GM21576 (cell line): ENCODE measurements around the gene CACNA1B.
"Not testable (repeated sequence)": the region's sequence is repeated elsewhere in the genome, so short reads cannot be mapped to it uniquely, and the experiment has no call there.

Experiments used
- ATAC-seq: cut with Tn5 transposase; IDR thresholded peaks from one replicate; pipeline ENCODE4 v1.9.1; 2021; ENCODE audit warnings: mild to moderate bottlenecking, moderate library complexity; ENCODE audit not compliant: unreplicated experiment

CACNA1B gene

DNA sequence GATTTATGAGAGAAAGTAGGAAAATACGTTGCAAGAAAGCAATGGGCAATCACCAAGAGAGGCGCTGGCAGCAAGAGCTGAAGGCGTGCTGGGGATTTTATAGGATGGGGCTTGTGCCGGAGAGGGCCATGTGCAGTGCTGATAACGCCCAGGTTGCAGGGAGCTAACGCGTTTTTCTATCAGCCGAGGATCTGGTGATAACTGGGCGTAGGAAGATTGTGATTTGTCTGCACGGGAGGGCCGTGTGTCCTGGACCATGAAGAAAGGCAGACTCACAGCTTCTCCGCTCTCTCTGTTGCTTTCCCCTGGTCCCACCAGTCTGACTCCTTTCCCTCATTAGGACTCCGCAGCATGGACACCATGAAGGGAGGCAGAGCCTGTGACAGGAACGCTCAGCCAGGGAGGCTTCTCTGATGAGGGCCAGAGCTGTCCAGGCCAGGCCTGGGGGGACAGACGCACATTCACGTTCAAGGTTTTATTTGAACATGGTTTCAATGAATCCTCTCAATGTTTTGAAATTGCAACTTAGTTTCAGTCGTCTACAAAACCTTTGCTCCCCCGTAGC lies 11.9 kb upstream of the CACNA1B start:
- no peak for ATAC-seq

DNA sequence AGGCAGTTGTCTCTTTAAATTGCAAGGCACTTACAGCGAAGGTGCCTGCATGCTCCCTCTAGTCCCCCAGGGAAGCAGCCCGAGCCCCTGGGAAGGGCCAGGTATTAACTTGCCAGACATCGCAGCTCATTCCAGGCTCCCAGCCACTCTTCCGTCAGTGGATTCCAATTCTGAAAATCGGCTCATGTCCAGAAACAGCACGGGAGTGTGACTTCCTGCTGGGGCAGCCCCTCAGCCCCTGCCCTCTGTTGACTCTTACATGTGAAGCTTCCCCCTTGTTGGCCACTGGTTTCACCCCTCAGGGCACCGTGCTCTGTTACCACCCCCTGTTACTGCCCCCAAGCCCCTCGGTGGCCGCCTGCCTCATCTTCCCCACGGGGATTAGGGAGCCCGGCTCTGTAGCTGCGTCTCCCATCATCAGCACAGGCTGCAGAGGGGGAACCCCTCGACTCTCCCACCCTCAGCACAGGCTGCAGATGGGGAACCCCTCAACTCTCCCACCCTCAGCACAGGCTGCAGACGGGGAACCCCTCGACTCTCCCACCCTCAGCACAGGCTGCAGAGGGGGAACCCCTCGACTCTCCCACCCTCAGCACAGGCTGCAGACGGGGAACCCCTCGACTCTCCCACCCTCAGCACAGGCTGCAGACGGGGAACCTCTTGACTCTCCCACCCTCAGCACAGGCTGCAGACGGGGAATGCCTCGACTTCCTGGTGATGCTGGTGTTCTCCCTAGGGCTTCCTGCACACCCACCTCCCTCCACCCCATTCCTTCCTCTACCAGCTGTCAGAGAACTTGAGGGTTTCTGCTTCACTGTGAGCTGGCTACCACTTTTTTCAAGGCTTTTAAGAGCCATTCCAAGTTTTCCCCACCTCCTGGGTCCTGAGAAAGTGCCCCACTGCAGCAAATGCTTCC lies 11.1 kb upstream of the CACNA1B start:
- ATAC-seq = no peak

DNA sequence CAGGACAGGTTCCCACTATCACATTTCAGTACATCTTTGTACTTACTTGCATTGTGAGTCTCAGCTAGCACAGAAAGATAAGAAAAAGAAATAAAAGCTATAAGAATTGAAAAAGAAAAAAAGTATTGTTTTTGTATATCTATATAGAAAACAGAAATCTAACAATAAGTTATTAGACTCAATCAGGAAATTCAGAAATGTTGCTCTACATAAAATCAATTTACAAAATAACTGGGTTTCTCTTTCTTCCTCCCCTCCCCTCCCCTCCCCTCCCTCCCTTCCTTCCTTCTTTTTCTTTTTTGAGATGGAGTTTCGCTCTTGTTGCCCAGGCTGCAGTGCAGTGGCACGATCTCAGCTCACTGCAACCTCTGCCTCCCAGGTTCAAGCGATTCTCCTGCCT lies 7.2 kb upstream of the CACNA1B start:
- ATAC-seq = no peak

DNA sequence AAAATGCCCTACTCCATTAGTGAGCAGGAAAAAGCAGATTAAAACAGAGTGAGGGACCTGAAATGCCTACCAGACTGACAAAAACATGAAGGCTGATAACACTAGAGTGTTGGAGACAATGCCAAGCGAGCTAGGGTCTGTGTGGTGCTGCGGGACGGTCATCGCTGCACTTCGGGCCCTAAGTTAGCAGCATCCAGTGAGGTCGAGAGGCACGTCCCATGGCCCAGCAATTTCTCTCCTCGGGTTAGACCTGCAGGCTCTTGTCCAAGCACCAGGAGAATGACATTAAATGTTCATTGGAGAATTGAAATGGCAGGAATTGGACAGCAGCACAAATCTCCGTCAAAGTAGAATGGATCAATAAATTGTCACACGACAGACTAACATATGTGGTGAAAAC lies 5.3 kb upstream of the CACNA1B start:
- ATAC-seq = no peak

DNA sequence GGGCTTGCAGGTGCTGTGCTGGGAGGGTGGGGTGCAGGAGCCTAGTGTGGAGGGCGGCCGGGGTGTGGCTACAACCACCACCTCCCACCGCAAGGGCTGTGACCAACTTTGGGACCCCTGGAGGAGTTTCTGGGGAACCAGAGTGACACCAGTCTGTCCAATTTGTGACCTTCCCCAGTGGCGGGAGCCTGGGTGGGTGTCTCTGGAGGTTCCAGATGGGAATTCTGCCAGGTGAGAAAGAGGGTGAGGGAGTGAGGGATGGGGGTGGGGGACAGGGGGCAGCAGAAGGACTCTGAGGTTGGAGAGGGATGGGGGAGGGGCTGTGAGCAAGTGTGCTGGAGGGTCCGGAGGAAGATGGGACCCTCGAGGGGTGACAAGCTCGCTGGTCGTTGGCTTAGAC lies 4.2 kb upstream of the CACNA1B start:
- ATAC-seq = no peak

DNA sequence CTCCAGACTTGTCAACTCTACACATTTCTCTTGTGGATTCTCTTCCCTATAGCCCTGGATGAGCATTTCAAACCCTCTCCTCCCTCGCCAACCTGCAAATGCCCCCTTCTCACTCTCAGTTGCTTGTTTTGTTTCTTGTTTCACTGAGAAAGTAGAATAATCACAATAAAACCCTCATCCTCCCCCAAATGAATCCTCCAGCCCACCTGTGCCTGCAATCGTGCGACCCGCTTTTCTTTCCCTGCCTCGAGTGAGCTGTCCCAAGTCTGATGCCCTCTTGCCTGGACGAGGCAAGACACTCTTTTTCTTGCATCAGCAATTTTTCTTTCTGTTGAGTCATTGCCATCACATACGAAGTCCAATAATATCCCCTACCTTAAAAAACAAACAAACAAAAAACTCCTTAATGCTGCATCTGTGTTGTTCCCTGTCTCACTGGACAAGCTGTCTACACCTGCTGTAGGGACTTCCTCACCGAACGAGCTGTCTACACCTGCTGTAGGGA lies 3.7 kb upstream of the CACNA1B start:
- ATAC-seq = no peak

DNA sequence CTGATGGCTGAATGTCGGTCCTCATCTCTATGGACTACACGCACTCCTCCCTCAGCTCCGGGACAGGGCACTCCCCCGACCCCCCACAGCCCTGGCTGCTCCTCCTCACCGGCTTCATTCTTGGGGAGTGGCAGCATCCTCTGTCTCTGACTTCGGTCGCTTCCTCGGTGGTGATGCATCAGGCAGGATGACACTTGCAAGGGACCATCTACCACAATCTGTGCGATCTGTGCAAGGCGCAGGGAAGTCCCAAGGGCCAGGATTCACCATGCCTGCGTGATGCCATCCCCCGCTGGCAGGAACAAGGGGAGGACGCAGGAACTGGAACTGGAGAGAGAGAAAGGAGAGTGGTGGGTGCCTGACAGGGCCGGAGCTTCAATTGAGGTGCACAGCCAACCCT lies 2.2 kb upstream of the CACNA1B start:
- no peak for ATAC-seq

DNA sequence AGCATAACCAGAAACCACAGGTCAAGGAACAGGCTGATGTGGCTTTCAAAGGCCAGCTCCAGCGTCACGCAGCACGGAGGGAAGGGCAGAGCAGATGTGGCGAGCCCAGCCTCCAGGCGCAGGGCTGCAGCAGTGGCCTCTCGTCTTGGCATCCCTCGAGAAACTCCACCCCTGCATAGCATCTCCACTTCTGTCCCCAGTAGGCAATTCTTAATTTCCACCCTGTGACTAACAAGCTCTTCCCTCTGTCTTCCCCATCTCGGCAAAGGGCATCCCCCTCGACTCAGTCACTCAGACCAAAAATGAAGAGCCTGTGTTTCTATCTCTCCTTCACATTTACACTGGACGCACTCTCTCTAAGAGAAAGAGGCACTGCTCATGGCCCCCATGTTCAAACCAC lies 1.7 kb upstream of the CACNA1B start:
- ATAC-seq = no peak

DNA sequence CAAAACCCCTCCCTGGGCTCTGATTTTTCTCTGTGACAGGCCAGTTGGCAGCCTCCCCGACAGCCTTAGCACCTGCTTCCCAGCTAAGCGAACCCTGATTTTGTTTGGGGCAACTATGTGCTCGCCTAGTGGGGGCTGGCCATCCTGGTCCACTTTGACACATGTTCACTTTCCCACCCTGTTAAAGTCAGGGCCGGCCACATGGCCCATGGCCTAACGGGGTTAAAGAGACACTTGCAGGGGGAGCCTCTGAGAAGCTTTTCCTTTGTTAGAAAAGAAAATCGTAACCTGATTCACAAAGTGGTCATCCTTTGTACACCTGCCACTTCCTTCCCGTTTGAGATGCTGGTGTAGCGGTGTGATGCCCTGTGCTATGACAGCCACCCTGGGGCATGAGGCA lies 1.3 kb upstream of the CACNA1B start:
- no peak for ATAC-seq

DNA sequence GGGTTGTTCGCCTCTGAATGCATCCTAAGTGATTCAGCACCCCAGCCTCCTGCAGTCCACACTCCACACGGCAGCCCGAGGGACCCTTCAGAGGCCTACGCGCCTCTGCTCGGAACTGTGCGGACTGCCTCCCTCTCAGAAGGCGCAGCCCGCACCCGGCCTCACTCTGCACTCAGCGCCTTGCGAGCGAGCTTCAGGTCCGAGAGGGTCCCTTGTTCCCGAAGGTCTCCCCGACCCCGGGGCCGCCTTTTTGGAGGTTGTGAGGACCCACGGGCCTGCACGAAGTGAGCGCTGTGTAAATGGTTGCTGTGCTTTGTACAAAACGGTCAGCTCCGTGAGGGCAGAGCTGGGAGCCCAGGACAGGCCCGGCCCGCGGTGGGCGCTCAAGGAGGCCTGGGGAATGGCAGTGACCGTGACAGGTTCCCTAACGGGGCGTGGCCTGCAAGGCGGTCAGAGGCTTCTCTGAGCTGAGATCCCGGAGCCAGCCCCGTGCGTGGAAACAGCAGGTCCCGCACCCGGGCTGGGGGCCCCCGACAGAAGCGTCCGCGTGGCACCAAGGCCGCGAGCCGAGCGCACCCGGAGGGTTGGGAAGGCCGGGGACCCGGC lies 698 bp upstream of the CACNA1B start:
- no peak for ATAC-seq

DNA sequence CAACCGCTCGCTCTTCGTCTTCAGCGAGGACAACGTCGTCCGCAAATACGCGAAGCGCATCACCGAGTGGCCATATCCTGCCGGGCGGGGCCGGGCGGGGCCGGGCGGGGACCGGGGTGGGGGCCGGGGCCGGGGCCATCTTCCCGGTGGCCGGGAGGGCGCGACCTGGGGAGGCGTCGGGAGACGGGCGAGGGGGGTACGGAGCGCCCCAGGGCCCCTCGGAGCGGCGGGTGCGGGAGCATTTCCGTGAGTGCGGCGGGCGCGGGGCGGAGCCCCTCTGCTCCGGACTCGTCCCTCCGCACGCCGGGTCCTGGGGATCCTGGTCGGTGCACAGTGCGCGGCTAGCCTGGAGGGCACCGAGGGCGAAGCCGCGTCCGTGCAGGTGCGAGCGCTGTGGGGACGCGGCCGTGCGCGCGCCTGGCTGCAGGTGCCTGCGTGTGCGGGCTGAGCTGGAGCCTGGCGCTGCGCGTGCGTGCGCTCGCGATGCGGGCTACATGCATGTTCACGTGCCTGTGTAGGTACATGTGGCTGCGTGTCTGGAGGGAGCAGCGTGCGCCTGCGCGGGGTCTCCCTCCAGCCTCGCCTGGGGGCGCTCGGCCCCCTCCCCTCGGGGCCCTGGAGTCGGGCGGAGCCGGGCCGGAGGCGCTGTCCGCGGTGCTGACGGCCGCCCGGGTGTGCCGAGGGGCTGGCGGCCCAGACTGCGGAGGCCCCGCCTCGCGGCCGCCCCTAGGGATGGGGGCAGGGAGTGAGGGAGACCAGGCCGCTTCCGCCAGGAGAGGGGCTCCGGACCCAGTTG lies 762 bp downstream of the CACNA1B start:
- no peak for ATAC-seq

DNA sequence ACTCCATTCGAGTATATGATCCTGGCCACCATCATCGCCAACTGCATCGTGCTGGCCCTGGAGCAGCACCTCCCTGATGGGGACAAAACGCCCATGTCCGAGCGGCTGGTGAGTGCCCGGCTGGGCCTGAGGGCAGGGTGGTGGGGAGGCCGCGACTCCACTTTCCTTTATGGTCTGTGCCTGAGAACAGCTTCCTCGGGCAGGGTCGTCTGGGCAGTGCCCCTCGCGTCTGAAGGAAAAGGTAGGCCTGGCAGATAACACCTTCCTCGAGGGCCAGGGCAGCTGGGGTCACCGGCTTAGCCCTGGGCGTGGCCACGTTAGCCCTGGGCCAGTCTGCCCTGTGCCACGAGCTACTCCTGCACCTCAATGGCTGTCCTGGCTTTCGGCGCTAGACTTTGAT lies 1.5 kb downstream of the CACNA1B start:
- no peak for ATAC-seq

DNA sequence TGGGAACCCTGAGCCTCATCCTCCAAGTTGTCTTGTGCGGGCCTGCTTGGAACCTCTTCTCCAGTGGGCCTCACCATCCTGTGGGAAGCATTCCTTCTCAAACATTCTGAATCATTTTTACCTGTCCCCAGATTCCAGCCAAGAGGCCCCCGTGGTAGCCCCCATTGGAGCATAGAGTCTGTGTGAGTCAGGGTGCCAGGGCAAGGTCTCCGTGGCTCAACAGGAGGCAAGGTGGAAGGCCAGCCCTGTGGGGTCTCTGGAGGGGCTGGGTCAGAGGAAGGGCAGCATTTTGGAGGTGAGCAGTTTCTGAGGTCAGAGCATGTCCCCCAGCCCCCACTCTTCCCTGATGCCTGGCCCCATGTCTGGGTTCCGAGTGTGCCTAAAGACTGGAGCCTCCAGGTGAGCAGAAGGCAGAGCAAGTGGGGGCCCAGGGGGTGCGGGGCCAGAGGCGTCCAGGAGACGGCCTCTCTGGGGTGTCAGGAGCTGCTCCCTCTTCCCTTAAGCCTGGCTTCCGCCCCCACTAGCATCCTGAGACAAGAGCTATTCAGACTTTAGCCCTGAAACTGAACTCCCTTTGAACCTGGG lies 2.1 kb downstream of the CACNA1B start:
- ATAC-seq = no peak

DNA sequence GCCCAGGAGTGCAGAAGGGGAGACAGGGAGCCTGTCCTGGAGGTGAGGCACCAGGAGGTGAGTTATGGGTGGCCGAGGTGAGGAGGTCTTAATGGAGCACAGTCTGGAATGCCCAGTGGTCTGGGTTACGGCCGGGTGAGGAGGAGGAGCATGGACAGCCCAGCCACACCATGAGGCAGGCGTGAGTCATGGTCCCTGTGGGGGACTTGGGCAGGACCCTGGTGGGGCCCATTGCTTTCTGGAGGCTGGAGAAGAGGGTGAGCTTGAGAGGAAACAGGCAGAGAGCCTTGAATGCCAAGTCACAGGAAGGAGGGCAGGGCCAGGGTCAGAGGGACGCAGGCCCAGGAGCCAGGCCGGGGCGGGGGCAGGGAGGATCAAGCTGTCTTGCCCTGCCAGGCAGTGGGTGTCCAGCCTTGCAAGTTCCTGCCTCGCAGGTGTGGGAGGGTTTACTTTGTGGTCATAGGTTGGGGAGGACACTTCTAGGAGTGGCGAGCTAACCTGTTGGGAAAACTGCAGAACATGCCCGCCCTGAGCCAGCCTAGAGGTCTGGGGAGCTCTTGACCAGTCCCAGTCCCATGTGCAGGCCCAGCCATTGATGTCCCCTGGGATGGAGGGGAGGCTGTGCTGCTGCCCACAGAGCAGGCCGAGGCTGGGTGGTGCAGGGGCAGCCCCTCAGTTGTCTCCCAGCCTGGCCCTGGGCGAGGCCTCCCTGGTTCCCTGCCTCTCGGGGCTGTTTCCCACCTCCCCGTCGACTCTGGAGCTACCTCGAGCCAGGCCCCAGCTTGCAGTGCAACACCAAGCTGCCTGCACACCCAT lies 2.8 kb downstream of the CACNA1B start:
- no peak for ATAC-seq

DNA sequence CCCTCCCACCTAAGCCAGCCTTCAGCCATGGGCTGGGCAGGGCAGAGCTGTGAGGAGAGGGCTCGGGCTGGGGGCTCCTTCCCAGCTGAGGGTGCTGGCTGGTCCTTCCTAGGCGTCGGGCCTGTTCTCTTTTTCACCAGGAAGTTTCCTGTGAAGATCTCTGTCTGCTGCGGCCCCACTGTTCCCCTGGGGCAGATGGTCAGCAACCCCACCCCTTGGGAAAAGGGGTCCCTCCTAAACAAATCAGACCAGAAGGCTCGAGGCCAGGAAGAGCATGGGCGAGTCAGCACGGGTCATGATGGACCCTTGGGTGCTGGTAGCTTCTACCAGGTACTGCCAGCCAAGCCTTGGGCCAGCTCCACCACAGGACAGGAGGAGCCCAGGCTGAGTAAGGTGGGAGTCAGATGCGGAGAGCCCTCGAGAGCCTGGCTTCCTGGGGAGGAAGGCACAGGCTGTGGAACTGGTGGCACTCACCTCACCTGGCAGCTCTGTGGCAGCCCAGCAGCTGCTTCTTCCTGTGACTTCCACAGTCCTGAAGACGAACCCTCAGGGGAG lies 3.5 kb downstream of the CACNA1B start:
- ATAC-seq = no peak

DNA sequence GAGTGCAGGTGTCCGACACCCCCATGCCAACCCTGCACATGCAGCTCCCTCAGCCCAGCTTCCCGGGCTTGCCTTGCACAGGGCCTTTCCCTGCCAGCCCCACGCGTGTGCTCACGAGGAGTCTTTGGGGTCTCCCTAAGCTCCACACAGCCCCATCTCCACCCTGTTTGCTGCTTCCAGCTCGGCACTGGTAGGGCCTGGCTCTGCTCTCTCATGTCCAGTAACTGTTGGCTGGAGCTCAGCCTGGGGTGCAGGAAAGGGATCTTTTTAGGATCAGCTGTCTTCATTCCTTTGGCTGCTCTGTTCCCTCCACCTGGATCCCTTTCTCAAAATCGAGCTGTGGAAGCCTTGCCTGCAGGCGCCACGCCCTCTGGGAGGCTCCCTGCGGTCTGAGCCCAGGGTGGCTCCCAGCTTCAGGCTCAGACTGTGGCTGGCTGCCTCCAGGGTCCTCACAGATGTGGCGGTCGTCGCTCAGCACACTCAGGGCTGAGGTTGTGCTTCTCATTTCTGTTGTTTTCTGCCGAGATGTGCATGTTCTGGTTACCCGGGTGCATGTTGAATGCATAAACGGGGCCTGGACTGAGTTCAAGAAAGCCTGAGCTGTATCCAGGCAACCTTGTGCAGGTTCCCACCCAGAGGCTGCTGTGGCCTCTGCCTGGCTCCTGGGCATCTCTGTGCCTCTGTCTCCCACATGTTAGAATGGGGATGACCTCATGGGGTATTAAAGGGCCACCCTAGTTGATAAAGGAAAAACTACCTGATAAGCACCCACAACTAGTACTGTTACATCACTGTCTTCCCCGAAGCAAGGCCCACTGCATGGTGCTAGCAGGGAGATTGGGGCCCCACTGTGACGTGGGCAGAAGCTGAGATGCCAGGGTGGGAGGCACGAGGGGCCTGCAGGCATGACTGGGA lies 4.3 kb downstream of the CACNA1B start:
- no peak for ATAC-seq

DNA sequence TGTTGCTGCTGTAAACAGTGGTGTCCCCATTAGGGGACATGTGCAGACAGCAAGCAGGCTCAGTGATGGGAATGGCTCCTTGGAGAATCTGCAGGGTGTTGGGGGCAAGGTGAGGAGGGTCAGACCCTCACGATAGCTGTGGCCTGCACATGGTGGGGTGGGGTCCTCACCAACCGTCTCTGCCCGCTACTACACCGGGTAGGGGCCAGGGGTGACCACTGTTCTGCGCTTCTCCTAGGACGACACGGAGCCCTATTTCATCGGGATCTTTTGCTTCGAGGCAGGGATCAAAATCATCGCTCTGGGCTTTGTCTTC lies 4.9 kb downstream of the CACNA1B start:
- no peak for ATAC-seq

DNA sequence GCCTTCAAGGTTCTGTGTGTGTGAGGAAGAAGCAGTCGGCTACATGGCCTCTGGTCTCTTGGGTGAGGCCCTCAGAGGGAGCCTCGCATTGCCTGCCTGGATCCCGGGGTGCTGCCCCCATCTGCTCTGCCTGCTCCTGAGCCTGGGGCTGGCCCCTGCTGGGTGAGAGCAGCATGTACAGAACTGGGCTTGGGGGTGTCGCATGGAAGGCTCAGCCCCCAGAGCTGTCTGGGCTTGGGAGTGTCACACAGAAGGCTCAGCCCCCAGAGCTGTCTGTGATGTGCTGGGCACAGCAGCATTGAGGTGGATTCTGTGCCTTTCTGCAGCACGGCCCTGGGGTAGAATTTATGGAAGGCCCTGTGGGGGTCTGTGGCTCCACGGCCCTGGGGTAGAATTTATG lies 6.4 kb downstream of the CACNA1B start:
- ATAC-seq = not testable (repeated sequence)

DNA sequence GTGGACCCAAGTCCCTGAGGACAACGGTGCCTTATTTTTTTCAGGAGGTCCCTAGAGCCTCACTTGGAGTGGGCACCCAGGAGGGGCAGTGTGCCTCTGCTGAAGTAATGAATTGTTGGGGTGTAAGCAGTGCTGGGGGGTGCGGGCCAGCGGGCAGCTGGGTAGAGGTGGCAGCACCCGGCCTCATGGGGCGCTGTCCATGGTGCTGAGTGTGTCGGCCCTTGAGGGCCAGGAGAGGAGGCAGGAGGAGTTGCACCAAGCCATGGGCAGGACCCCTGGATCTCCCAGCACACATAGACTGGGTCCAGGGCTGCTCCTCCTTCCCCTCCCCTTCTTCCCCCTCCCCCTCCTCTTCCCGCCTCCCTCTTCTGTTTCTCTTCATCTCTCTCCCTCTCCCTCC lies 7.0 kb downstream of the CACNA1B start:
- ATAC-seq = not testable (repeated sequence)
